ENCODE results near the gene AGMAT.
A peak's percentile ranks its signal among the peaks of the same experiment; 100 is the strongest.

AGMAT gene

DNA sequence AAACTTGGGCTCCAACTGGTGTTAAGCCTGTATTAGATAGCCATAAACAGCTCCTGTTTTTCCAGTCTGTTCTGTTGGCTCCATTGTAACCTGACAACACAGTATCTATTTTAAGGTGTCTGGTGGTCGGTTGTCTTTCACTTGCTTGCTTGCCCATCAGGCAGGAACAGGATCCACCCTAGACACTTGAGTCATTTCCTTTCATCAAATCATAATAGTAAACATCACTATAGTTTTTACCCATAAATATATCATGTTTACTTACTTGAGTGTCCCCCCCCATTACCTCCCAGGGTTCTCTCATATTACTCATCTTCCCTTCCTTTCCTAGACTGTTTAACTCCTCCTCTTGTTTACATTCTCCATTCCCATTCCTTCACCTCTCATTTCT is 35.3 kb upstream of the AGMAT start:
- TF ChIP-seq, protein P1, sequence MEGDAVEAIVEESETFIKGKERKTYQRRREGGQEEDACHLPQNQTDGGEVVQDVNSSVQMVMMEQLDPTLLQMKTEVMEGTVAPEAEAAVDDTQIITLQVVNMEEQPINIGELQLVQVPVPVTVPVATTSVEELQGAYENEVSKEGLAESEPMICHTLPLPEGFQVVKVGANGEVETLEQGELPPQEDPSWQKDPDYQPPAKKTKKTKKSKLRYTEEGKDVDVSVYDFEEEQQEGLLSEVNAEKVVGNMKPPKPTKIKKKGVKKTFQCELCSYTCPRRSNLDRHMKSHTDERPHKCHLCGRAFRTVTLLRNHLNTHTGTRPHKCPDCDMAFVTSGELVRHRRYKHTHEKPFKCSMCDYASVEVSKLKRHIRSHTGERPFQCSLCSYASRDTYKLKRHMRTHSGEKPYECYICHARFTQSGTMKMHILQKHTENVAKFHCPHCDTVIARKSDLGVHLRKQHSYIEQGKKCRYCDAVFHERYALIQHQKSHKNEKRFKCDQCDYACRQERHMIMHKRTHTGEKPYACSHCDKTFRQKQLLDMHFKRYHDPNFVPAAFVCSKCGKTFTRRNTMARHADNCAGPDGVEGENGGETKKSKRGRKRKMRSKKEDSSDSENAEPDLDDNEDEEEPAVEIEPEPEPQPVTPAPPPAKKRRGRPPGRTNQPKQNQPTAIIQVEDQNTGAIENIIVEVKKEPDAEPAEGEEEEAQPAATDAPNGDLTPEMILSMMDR (IDR thresholded peaks at IDR 0.05; ENCODE audit: low read depth, low read length, missing control alignments), result no peak
- no peak overlapping the region for H3K4me3 ChIP-seq (ENCODE audit: low read depth, low read length)
- DNase-seq (ENCODE audit: low read depth), result no peak
- in situ Hi-C loops (cut with HindIII; ENCODE audit: low sequenced_read_pairs), result no loop called here

DNA sequence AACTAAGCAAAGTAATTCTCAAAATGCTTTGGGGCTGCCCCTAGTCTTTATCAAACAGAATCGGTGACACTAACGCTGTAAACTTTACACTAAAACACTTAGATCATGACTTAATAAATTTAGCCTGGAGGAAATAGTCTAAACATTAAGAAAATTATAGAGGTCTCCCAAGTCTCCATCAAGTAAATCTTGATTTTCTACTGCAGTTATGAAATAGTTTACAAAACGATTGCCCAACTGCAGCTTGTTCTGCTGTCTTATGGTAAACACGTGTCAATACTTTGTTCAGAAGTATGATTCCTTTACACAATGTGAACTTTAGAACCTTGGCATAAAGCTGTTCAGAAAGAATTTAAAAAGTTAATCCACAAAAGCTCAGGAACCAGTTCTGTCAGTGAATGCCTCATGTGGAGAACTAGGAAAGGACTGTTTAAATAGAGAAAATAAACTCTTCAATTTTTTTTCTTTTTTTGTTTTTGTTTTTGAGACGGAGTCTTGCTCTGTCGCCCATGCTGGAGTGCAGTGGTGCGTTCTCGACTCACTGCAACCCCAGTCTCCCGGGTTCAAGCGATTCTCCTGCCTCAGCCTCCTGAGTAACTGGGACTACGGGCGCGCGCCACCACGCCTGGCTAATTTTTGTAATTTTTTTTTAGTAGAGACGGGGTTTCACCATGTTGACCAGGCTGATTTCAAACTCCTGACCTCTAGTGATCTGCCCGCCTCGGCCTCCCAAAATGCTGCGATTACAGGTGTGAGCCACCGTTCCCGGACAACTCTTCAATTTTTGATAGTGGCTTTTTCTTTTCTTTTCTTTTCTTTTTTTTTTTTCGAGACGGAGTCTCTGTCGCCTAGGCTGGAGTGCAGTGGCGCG is 34.0 kb upstream of the AGMAT start:
- in situ Hi-C loops (cut with HindIII; ENCODE audit: low sequenced_read_pairs), result no loop called here
- DNase-seq (ENCODE audit: low read depth), result no peak
- TF ChIP-seq, protein P1 (IDR thresholded peaks at IDR 0.05; ENCODE audit: low read depth, low read length, missing control alignments), result no peak
- peak overlapping the region; percentile 98 for H3K4me3 ChIP-seq (ENCODE audit: low read depth, low read length)

DNA sequence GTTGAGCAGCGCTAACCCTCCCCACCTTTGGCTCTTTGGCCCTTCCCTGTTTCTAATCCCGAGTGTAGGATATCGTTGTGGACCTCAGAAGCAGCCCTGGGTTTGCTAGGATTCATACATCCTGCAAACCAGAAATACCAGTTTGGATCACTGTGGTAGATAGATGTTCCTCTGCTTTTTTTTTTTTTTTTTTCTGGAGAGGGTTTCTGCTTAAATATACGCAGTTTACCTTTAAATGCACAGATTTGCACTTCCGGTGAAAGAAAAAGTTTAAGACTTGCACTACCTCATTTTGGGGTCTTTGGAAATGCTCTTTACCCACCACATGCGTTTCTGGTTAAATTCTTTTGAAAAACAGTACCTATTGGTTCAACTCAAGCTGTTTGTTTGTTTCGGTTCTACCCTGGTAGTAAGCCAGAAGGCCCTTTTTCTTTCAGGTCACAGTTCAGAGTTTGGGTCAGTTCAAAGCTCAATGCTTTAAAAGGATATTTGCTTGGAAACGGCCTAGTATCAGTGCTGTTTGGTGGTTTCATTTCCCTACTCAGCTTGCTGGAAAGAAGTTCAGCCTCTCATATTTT is 33.3 kb upstream of the AGMAT start:
- in situ Hi-C loops (cut with HindIII; ENCODE audit: low sequenced_read_pairs), result no loop called here
- TF ChIP-seq, protein P1 (IDR thresholded peaks at IDR 0.05; ENCODE audit: low read depth, low read length, missing control alignments), result no peak
- peak overlapping the region; percentile 98 for H3K4me3 ChIP-seq (ENCODE audit: low read depth, low read length)
- DNase-seq (ENCODE audit: low read depth), result no peak

DNA sequence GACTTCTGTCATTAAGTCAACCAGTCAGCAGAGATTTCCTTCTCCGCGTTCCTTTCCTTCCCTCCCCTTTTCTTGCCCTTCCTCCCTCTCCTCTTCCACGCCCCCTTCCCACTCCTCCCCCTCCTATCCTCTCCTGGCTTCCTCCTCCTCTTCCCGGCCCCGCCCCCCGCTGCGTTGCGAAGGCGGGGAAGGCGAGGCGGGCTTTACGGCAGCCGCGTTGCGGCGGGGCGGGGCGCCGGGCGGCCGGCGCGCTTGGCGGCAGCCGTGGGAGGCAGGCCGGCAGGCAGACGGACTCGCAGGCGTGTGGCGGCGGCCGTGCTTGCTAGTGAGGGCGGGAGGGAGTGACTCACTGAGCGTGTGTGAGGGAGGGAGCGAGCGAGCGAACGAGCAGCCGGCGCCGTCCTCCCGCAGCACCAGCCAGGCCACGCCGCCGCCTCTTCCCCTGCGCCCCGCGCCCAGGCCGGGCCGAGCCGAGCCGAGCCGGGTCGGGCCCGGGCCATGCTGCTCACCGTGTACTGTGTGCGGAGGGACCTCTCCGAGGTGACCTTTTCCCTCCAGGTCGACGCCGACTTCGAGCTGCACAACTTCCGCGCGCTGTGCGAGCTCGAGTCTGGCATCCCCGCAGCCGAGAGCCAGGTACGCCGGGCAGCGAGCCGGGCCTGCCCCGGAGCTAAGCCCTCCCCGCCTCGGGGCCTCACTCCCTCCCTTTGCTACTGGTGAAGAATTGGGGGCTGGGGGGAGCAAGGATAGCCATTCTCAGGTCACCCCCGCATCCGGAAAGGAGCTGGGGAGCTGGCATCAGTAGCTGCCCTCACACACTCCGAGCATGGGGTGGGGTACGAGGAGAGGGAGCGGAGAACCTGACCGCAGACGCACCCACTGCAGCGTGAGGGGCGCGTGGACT is 32.6 kb upstream of the AGMAT start, which contains the start of gene DDI2:
Gene DDI2, plus strand, starts transcription at position 286 of the 904 bp plus-strand sequence. Its CDS starts 213 bp downstream, at position 499.
- DNase-seq (ENCODE audit: low read depth), result peak; percentile 92
- in situ Hi-C loops (cut with HindIII; ENCODE audit: low sequenced_read_pairs), result no loop called here
- H3K4me3 ChIP-seq (ENCODE audit: low read depth, low read length), result peak within 1 kb of the TSS; percentile 98

DNA sequence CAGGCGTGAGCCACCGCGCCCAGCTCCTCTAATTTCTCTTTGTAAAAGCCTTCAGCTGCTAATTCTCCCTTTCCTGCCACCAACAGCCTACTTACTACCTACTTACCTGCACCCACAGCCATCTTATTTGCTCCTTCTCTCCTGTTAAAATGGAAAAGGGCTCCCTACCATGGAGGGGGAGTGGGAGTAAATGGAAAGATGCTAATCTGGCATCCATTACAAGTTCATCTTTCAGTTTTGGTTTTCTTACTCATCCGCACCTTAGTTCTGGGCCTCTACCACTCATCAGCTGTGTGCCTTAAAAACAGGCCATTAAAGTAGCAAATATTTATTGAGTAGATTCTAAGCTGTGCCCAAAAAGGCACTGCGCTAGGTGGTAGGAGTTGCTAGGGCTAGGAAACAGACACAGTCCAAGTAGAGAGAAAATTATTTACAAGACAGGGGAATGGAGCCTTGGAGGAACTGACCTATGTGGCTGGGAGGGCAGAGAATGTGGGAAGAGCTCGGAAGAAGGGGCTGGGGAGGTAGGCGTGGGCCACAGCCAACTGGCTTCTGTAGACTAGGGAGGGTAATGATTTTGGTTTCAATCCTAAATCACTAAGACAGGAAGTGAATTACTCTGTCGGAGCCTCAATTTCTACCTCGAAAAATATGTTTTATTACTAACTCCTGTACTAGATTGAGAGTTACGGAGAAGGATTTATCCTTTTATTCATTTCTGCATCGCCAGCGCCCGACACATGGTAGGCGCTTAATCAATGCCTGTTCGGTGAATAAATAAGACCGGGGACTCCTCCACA is 31.7 kb upstream of the AGMAT start:
- in situ Hi-C loops (cut with HindIII; ENCODE audit: low sequenced_read_pairs), result no loop called here
- DNase-seq (ENCODE audit: low read depth), result no peak
- peak overlapping the region; percentile 43 for H3K4me3 ChIP-seq (ENCODE audit: low read depth, low read length)
- TF ChIP-seq, protein P1 (IDR thresholded peaks at IDR 0.05; ENCODE audit: low read depth, low read length, missing control alignments), result no peak

More for the DNA sequence above, 32.6 kb upstream of the AGMAT start, which contains the start of gene DDI2:
- TF ChIP-seq, protein P1 (IDR thresholded peaks at IDR 0.05; ENCODE audit: low read depth, low read length, missing control alignments), result no peak

All from astrocyte of the cerebellum (primary cell).